Stimulated activated CD4-positive, alpha-beta T cell treated with anti-CD3 and anti-CD28 coated beads, Interleukin-1b, Interleukin-23, amount 100 ng/mL, for 1 hour (primary cell): ENCODE data around the gene UVRAG.

Source experiments
- DNase-seq, 2 donors: peaks; one replicate each; pipeline ENCODE4 v3.0.0-alpha.2; 2020; ENCODE audit warnings: low read depth in 2 of 2

The UVRAG gene

GRCh38 chr11:76164081-76164480 lies 349.1 kb downstream of the UVRAG start:
- no peak for DNase-seq

- no peak for DNase-seq
Measured at GRCh38 chr11:76164861-76165751, 350.1 kb downstream of the UVRAG start.

- no peak for DNase-seq
Measured at GRCh38 chr11:76166314-76166713, 351.3 kb downstream of the UVRAG start.

- DNase-seq = no peak
Measured at GRCh38 chr11:76167590-76167989, 352.6 kb downstream of the UVRAG start.

- no peak for DNase-seq
Measured at GRCh38 chr11:76169473-76169896, 354.5 kb downstream of the UVRAG start.

GRCh38 chr11:76170468-76170867 lies 355.5 kb downstream of the UVRAG start:
- DNase-seq = no peak

- DNase-seq = no peak
Measured at GRCh38 chr11:76172583-76172982, 357.6 kb downstream of the UVRAG start.

GRCh38 chr11:76173663-76174062 lies 358.7 kb downstream of the UVRAG start:
- DNase-seq = no peak

GRCh38 chr11:76174330-76174729 lies 359.3 kb downstream of the UVRAG start:
- no peak for DNase-seq

- DNase-seq = no peak
Measured at GRCh38 chr11:76175783-76176182, 360.8 kb downstream of the UVRAG start.

- no peak for DNase-seq
Measured at GRCh38 chr11:76176463-76176862, 361.5 kb downstream of the UVRAG start.

GRCh38 chr11:76177250-76177686 lies 362.3 kb downstream of the UVRAG start:
- DNase-seq = no peak

- no peak for DNase-seq
Measured at GRCh38 chr11:76179147-76179546, 364.1 kb downstream of the UVRAG start.

GRCh38 chr11:76181371-76181770 lies 366.4 kb downstream of the UVRAG start:
- DNase-seq = no peak

- no peak for DNase-seq
Measured at GRCh38 chr11:76184551-76184993, 369.6 kb downstream of the UVRAG start.

- DNase-seq = no peak
Measured at GRCh38 chr11:76185511-76185910, 370.5 kb downstream of the UVRAG start.

GRCh38 chr11:76185931-76186401 lies 371.0 kb downstream of the UVRAG start:
- no peak for DNase-seq

GRCh38 chr11:76186776-76187279 lies 371.8 kb downstream of the UVRAG start:
- DNase-seq = no peak

GRCh38 chr11:76188873-76189272 lies 373.9 kb downstream of the UVRAG start:
- no peak for DNase-seq

GRCh38 chr11:76189682-76190081 lies 374.7 kb downstream of the UVRAG start:
- no peak for DNase-seq

- DNase-seq = no peak
Measured at GRCh38 chr11:76190376-76190775, 375.4 kb downstream of the UVRAG start.
